PC-9 (cell line): ENCODE results near the gene TMEM126A.

Source experiments
- CTCF ChIP-seq: fragments of 200-600 bp; sonication (generic); conservative IDR thresholded peaks from 2 replicates; pipeline ENCODE4 v1.6.1; 2017; ENCODE audit warnings: mixed run types, antibody characterized with exemption, mild to moderate bottlenecking, moderate library complexity
- EZH2 ChIP-seq: fragments of 200-600 bp; sonication (generic); IDR thresholded peaks from 2 replicates; pipeline ENCODE4 v1.8.0; 2017; ENCODE audit warnings: antibody characterized with exemption, low read depth

- TF ChIP-seq CTCF (no peak), EZH2 (no peak)
Measured at GRCh38 chr11:85647604-85648299, at the start of gene TMEM126A.
